Tibial nerve (tissue), 4 donors: ENCODE measurements around the gene MMEL1.

Experiments
- CTCF ChIP-seq, 5 experiments: fragments of 200-600 bp in 3 of 5; fragments of 450-650 bp in 2 of 5; sonication (generic) in 3 of 5; IDR thresholded peaks; one replicate each; pipeline ENCODE4 v1.5.1; 2016 to 2019; ENCODE audit warnings: antibody characterized with exemption in 5 of 5, mild to moderate bottlenecking in 3 of 5, moderate library complexity in 2 of 5
- EP300 ChIP-seq, 2 donors: sonication (generic); formaldehyde crosslinking; IDR thresholded peaks; one replicate each; pipeline ENCODE4 v1.6.1; 2017; ENCODE audit warnings: antibody characterized with exemption in 2 of 2, mild to moderate bottlenecking in 1 of 2
- POLR2A ChIP-seq, 2 donors: fragments of 450-650 bp; IDR thresholded peaks; one replicate each; pipeline ENCODE4 v1.6.1; 2017; ENCODE audit warnings: antibody characterized with exemption in 2 of 2, mild to moderate bottlenecking in 2 of 2, moderate library complexity in 2 of 2

- no peak for TF ChIP-seq CTCF (IDR thresholded peaks at IDR 0.05)
- no peak for TF ChIP-seq EP300 (IDR thresholded peaks at IDR 0.05)
- no peak for TF ChIP-seq POLR2A (IDR thresholded peaks at IDR 0.05)
Observed at GRCh38 chr1:2557482-2558400, 75.1 kb downstream of the MMEL1 start.
